HG02759 (cell line): ENCODE results near the gene SHOC2.
"Not testable (repeated sequence)": the region's sequence is repeated elsewhere in the genome, so short reads cannot be mapped to it uniquely, and the experiment has no call there.

Source experiments
- ATAC-seq: cut with Tn5 transposase; IDR thresholded peaks from one replicate; pipeline ENCODE4 v1.9.1; 2021; ENCODE audit warnings: mild to moderate bottlenecking, moderate library complexity; ENCODE audit not compliant: unreplicated experiment

Gene SHOC2

DNA sequence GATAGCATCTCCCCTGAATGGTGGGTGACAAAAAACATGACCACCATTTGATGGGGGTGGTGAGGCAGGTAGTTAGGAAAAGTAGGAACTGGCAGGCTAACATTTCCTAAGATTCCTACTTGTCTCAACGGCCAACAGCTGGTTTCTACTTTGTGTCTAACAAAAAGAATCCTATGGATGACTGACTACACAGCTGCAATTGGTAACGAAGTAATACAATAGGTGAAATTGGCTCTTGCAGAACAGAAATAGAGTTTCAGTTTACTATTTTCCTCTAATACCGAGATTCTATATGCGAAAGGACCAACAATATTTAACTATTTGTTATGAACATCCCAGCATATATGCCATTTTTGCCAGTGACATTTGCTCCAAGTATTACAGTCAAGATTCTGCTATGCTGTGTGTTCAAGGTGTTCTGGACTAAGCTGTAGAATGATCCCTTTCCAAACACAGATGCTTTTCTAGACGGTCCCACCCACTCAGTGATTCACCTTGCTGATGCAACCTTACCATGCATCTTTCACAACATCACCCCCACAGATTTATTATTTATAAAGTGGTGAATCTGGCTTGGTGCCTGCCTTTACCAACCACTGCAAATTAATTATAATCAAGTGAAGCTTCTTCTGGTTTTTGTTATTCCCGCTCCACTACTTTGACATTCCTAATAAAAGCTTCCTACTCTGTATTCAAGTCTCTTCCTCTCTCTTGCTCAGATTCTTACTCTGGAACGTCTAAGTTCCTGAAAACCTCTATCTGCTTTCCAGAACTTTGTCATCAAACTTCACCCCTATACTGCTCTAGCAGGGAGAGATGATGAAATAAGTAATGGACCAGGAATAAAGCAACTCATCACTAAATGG, 17.2 kb upstream of the SHOC2 start:
- no peak for ATAC-seq

DNA sequence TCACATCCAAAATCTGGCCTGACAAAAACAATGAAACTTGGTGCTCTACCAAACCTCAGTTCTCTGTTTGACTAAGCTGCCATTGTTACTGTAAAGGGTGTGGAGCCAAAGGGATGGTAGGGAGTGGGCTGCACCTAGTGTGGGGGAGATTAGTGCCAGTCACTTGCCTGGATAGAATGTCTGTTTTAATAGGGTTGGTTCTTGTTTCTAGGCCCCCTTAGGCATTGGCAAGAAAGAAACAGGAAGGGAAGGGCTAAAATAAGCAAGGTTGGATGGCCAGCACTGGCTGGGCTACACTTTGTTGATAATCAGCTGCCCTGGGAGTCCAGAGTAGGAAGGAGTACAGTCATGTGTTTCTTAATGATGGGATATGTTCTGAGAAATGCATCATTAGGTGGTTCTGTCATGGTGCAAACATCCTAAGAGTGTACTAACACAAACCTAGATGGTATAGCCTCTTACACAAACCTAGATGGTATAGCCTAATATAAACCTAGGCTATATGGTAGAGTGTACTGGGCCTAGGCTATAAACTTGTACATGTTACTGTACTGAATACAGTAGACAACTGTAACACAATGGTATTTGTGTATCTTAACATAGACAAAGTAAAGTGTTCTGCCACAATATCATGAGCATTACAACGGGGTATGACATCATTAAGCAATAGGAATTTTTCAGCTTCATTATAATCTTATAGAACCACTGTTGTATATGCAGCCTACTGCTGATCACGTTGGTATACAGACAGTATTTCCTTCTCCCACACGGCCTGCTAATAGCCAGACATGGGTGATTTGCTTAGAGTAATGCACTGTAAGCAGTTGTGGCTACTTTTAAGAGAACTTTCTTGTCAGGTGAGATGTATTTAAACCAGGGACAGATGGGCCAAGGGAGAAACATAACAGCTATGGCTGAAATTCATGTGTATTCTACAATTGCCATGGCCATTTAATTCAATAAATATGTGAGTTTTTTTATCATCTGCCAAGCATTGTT, 15.8 kb upstream of the SHOC2 start:
- ATAC-seq, result peak; percentile 74

DNA sequence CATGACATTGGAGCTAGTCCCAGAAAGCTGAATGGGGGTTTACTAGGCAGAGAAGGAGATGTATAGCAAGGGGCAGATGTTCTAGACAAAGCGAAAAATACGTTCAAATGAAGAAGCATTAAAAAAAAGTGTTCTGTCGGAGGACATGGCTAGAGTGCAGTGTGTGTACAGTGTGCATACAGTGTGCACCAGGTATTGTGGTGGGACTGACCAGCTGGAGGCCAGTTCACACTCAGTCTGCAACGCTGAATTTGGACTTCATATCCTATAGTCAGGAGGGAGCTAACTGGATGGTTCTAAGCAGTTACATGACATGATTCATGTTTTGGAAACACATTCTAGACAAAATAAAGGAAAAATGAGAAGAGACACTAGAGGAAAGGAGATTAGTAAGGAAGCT, 9.3 kb upstream of the SHOC2 start:
- ATAC-seq, result no peak

DNA sequence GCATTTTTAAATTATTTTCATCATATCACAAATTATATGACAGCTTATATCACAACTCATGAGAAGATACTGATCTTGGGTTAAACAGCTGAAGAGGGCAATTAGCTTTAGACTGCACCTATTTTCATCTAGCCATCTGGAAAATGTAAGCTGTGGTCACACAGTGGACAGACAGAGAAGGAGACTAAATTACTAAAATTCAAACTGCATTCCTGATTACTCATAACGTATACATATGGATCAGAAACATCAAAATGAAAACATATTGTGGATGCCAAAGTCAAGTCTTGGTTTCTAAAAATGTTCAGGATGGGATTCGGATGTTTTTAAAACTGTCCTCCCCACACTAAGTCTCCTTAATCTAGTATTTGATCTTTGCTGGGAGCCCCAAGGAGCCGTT, 7.0 kb upstream of the SHOC2 start:
- ATAC-seq, result no peak

DNA sequence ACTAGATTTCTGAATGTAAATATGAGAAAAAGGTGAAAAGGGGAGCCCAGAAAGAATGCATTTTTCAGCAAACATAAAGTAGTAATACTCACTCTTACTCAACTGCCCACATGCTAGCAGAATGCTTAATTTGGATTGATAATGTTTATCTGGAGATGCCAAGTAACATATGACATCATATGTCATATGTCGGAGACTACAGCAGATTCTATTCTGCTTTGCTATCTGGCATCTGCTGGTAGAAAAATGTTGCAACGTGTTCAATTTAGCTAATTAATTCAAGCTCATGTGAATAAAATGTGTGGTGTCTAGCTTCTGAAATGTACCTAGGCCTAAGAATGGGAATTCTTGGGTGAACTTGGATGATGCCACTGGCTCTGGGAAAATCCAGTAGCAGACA, 5.0 kb upstream of the SHOC2 start:
- no peak for ATAC-seq

DNA sequence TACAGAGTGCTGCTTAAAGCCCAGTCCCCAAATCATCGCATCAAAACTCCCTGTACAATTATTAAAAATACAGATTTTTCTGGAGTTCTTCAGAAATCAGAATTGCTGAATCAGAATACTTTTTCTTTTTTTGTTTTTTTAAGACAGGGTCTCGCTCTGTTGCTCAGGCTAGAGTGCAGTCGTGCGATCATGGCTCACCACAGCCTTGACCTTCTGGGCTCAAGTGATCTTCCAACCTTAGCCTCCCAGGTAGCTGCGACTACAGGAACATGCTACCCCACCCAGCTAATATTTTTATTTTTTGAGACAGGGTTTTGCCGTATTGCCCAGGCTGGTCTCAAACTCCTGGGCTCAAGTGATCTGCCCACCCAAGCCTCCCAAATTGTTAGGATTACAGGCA, 4.4 kb upstream of the SHOC2 start:
- no peak for ATAC-seq

DNA sequence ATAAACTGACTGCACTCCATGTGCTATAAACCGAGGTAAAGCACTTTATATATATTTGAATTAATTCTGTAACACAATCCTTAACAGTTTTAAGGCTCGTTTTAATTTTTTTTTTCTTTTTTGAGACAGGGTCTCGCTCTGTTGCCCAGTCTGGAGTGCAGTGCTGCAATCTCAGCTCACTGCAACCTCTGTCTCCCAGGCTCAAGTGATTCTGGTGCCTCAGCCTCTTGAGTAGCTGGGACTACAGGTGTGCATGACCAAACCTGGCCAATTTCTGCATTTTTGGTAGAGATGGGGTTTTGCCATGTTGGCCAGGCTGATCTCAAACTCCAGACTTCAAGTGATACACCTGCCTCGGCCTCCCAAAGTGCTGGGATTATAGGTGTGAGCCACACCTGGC, 3.8 kb upstream of the SHOC2 start:
- not testable (repeated sequence) for ATAC-seq

DNA sequence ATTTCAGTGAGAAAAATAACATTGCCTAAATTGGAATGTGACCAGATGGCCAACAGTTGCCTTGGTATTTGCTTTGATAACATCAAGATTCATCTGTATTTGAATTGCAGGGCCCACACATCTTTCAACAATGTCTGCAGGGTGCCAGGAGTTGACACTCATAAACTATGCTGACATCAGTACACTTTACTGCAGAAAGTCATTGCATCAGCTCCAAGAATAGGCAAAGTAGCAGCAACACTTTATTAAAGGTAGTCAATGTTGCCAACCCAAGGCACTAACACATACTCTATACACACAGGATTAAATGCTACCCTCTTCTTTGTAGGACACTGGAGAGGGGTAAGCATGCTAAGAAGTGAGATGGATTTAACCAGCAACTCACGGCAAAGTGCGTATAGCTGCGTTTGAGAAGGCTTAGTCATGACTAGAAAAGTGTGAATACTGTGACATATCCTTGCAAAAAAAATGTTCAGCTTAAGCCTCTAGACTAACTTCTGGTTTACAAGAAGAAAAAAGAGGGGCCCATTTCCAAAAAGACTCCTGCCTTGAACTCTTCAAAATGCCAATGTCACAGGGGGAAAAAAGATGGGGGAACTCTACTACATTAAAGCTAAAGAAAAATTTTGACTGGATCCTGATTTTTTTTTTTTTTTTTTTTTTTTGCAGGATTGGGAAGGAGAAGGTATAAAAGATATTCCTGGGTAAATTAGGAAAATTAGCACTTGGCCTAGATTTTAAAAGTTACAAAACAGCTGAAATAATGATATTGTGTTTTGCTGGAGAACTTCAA, 2.7 kb upstream of the SHOC2 start:
- ATAC-seq, result no peak

DNA sequence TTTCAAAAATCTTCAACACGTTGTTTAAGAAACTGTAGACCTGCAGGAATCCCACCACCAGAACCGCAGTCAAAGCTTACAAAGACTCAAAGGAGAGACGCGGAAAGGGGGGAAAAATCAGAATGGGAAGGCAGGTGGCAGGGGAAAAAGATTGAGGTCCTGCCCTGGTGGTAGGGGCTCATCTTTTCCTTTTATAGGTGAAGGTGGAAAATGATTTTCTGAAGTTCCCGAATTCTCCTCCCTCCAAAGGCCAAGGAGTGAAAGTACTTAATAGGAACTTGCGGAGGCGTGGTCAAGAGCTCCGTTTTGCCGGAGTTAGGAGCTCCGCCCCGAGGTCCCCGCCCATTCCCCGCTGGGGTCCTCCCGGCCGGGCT, 1.1 kb upstream of the SHOC2 start:
- no peak for ATAC-seq

DNA sequence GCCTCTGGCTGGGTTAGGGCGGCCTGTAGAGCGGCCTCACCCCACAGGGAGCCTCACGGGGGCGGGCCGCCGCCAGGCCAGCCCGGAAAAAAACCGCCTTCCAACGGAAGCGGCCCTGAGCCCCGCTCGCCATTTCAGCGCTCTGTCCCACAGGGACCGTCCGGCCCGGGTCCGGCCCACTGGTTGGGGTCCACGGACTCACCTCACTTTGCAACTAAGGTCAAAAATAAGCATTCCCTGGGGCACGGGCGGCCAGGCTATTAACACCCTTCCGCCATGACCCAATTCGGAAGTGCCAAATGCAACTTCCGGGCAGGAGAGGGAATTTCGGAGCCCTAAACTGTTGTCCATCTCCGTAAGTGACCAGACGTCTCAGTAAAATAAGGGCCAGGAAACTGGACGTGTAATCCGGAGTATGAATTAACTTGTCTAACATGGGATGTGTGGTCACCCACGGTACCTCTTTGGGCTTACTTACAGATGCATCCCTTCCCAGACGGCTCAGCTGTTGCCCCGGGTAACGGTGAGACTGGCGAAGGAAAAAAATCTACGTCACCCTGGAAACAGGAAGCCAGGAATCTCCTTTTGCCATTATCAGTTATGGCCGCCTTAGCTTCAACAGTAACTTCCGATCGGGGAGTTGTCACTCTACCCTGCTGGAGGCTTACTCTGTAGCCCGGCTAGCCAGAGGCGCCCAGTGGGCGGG, 608 bp upstream of the SHOC2 start, which contains the start of gene BBIP1:
Gene BBIP1 (minus strand): TSS at position 538 of the 706 bp plus-strand sequence. CDS start 1,023 bp downstream, outside the sequence.
- peak; percentile 82 for ATAC-seq

DNA sequence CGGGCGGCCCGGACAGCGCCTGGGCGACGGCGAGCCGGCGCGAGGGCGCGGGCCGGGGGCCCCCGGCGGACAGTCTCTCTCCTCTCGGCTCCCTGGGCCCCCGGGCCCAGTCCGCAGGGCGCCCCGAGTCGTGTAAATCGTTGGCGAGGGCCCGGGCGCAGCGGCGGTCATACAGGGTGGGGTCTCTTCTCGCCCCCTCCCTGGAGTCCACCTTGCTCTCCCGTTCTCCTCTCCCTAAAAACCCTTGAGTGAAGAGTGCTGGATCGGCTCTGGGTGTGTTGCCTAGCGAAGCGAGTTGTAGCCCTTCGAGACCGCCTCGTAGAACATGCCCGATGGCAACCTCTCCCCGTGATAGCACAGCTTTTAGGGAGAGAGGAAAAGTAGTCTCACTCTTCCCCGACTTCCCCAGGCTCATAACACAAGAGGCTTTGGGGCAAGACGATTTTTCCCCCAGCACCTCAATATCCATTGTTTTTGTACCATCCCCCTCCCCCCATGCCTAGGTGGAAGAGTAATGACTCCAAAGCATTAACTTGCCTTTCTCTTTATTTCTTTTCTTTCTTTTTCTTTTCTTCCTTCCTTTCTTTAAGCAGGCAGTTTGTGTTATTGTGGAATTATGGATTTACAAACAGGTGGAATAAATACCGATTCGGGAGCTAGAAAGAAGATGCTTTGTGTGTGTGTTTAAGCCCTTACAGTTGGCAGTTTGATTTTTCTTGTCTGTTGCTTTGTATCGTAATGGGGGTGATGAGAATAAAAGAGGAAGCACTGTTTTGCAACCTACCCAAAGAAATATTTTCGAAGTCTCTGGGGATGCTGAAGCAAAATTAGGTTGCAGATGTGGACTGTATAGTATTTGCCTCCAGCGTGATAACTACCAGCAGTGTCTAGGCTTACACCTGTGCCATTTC, 822 bp downstream of the SHOC2 start:
- ATAC-seq, result peak; percentile 22

DNA sequence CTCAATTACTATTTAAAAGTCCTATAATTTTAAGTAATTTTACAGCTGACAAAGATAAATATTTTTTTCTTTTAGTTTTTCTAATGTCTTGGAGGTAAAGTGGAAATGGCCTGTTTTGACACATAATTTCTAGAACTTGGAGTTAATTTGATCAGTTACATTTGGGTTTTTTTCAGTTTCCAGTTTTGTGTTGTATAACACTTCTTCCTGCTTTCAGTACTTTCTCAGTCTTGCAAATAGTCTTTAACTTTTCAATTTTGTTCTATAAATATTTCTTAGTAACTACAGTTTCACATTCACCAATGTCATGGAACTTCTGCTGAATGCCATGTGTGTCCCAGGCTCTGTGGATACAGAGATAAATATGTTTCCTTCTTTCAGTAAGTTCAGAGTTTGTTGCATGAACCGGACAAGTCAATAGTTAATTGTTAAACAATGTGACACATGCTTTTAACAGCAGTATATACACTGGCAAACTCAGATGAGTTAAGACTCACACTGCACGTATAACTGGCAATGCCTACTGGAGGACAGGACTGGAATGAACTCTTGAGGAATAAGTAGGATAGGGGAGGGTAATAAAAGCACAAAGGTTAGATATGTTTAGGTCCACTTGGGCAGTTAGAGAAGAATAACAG, 4.6 kb downstream of the SHOC2 start:
- ATAC-seq, result peak; percentile 28

DNA sequence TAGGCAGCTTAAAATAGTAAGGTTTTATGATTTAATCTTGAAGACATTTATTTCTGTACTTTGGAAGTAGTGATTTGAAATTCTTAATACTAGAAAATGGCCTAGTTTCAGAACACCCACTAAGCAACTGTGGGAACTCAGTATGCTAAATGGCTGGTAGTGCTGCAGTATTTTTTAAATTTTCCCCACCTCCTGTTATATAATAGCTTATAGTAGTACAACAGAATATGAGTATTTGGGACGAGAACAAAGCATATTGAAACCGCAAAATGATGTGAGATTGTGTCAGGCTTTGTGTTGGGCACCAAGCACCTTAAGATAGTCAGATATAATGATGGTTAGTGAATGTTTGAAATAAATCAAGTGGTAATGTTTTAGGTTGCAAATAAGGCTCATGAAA, 8.1 kb downstream of the SHOC2 start:
- no peak for ATAC-seq

DNA sequence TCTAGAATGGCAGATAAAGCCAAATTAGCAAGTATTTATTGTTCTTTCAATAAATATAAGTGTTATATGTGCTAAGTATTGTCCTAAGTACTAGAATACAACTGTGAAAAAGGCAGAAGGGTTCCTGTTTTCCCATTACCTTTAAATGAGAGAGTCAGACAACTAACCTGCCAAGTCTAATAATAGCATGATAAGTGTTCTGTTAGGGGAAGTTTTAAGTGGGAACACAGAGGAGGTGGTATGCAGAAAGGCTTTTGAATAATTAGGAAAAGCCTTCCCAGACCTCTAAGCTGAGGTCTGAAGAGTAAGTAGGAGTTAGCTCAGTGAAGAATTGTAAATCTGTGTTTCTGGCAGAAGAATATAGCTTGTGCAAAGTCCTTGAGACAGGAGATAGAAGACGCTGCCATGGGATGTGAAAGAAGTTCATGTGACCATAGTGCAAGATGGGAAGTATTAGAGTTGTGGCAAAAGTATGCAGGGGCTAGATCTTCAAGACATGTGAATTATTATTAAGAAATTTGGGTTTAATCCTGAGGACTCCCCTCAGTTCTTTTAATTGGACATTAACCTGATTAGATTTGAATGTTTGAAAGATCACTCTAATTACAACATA, 12.5 kb downstream of the SHOC2 start:
- ATAC-seq, result no peak

DNA sequence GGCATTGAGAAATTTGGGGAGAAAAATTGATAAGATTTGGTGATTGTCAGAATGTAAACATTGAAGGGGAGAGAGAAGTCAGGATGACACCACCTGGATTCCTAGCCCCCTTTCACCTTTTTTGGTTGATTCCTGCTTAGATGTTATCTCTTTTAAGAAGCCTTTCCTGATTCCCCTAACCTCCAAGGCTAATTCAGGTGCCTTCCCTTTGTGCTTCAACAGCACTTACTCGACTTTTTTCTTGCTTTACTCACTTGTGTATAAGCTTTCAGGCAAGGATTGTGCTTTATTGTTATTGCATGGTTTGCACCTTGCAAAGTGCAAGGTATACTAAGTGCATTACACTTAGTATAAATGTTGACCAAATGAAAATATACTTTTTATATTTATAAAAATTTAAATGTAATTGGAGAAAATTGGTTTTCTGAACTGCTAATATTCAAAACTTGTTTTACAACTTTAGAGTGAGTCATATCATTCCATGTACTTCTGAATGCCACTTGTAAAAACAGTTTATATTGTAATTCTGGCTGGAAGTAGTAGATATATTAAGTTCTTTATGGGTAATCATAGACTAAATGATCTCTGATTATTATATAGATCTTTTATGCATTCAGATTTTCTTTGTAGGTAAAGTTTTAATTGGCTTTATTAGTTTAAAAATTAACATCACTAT, 13.2 kb downstream of the SHOC2 start:
- no peak for ATAC-seq

DNA sequence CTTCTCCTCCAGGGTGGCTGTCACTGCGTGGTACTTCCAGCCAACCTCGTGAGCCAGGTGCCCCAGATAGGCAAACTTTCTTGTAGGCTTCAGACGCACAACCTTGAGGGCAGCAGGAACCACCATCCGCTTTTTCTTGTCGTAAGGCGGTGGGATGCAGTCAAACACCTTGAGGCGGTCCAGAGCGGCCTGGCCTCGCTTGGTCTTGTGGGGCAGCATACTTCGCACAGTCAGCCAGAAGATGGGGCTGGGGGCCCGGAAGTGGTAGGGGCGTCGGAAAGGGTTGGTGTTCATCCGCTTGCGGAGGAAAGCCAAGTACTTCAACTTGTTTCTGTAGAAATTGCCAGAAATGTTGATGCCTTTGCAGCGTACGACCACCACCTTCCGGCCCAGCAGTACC, 17.4 kb downstream of the SHOC2 start:
- no peak for ATAC-seq

DNA sequence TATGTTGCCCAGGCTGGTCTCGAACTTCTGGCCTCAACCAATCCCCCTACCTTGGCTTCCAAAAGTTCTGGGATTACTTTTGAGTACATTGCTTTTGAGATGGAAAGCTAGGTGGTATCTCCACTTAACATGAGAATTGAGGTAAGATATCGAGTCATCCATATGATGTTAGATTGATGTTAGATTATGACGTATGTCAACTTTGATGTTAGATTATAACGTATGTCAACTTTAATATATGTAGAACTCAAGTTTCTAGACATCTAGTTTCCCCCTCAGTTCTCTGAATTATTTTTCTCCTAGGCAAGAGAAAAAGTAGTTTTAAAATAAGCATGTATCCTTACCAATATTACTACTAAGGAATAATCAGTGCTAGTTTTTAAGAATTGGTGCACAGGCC, 20.0 kb downstream of the SHOC2 start:
- ATAC-seq, result no peak
